HG03442 (cell line): ENCODE results near the gene JAZF1.
"Not testable (repeated sequence)": the region's sequence is repeated elsewhere in the genome, so short reads cannot be mapped to it uniquely, and the experiment has no call there.

ENCODE experiments used
- ATAC-seq: cut with Tn5 transposase; IDR thresholded peaks from one replicate; pipeline ENCODE4 v1.9.1; 2021; ENCODE audit warnings: mild to moderate bottlenecking, moderate library complexity; ENCODE audit not compliant: unreplicated experiment

JAZF1 gene

DNA sequence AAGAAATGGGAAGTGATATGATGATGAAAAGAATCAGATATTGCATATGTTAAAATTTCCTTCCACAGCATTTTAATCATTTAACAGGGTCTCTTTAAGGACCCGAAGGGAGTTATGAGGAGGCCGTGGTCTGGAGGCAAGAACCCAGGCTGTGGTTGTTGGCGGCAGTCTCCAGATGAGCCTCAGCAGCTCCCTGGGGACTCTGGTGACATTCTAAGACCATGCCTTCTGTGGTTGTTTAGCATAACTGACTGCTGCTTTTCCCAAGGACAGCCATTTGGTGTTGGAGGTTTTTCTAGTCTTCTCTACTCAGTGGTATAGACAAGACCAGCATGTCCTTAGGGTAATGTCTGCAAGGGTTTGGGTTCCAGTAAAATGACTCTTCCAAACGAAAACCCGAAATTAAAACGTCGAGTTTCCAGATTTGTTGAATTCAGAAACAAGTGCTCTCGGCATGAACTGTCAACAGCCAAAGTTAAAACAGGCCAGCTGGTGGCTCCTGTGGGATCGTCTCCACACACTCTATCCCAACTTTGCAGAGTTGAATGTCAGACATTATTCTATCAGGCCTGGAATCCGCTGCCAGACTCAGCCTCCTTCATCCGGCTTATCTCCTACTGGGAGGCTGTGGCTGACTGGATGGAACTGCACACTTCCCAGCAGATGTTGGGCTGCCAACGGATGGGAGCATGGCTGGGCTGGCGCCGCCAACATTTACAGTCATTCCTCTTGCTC, 257.5 kb downstream of the JAZF1 start:
- ATAC-seq, result peak; percentile 69

DNA sequence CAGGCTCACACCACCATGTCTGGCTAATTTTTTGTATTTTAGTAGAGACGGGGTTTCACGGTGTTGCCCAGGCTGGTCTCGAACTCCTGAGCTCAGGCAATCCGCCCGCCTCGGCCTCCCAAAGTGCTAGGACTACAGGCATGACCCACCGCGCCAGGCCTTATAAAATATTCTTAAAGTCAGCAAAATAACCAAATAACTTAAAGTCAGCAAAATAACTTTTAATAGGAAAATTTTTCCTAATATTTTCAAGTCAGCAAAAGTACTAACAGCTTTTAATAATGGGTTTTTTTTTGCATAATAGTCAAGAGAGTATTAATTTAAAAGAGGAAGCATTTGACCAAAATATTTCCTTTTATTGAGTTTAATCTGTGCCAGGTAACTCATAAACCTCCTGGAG, 258.2 kb downstream of the JAZF1 start:
- ATAC-seq, result not testable (repeated sequence)

DNA sequence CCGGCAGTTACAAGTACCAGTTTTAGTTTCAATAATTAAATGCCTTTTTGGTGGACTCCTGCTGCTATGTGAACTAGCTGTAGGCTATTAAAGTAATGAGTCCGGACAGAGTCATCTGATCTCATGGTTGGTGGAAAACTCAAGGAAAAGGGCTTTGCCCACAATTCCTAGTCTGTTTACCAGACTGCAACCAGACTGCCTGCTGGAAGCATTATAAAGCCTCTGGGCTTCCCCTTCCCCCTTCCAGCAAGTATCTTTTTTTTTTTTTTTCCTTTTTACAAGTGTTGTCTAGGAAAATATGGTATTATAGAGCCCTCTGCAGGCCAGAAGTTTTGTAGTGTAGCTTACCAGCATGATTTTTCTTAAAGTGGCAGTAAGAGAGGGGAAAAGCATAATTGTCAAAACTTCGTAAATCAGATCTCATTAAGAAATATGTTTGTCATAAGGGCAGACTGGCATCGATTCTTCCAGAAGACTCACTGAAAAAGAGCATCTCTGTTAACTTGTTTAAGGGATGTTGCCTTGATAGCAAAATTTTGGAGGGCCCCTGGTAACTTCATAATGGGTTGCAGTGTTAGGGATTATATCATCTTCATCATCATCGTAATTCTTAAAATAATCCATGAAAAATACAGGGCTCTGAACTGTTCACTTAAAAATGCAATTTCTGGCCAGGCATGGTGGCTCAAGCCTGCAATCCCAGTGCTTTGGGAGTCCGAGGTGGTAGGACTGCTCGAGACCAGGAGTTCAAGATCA, 259.3 kb downstream of the JAZF1 start:
- no peak for ATAC-seq

DNA sequence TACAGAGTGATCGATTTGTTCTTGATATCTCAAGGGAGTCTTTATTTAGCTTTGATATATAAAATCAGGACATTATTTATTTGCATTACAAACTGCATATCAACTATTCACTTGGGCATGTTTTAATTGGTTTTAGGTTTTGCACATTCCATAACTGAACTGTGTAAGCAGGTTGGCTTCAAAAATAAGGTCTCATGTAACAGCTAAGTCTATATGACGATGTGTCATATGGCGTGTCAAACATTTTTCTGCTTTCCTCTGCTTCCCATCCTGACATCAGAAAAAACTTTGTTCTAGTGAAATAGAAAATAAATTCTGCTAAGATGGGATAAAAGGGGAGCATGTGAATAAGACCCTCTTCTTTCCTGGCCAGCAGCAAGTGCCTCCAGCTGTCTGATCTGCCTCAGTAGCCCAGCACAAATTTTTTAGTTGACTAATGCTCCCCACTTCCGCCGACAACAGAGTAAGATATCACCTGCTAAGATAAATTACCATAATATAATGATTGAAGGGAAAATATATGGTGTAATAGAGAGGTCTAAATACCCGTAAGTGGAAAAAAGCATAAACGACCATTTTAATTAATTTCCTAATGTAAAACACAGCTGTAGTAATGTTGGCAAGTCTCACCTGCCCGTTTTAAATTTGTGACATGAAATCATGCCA, 260.2 kb downstream of the JAZF1 start:
- no peak for ATAC-seq

DNA sequence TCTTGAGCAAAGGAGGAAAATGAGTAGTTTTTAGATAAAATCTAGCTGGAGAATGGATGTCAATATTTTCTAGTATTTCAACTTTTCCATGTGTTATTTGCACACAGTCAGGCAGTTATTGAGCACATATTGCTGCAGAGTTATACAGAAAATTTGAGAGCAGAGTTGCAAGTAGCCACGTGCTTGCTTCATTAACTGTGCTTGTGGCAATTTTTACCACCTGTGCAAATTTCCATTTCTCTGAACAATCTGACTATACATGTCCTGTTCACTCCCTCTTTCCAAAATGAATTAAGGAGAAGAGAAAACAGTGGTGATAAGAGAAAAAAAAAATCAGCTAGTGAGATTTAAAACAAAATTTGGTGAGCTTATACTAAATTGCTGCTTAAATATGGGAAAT, 262.1 kb downstream of the JAZF1 start:
- ATAC-seq, result no peak

DNA sequence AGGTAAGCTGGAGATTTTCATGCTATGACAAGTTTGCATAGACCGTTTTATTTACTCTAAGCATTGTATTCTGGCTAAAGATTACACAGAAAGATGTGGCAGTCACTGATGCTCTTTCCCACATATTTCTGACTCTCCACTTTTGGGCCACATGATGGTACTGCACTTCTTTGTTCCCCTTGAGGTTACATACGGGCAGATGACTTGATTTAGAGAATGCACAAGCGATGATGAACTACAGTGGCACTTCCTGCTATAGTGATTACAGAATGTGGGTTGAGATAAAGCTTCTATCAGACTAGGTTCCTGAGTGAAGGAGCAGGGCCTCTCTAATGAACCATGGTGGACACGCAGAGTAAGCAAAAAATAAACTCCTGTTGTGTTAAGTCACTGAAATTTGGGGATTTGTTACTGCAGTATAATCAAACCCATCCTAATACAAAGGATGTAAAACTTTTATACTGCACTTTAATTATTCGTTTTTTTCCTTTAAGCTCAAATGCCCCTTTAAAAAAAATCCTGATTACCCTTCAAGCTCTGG, 262.8 kb downstream of the JAZF1 start:
- ATAC-seq, result no peak

DNA sequence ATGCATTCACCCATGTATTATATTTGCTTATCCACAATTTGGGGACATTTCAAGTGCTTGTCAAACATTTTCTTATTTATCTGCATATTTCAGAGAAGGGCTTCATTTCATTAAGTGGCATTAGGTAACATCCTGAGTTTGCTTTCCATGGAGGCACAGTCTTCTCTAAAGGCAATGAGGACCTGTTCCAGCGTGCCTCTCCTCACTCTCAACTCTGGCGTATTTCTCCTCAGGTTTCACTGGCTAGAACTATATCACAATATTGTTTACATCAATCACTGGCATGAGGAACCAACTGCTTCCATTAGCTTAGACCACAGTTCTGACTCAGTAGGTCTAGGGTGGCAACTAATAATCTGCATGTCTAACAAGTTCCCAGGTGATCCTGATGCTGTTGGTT, 263.5 kb downstream of the JAZF1 start:
- ATAC-seq, result no peak

DNA sequence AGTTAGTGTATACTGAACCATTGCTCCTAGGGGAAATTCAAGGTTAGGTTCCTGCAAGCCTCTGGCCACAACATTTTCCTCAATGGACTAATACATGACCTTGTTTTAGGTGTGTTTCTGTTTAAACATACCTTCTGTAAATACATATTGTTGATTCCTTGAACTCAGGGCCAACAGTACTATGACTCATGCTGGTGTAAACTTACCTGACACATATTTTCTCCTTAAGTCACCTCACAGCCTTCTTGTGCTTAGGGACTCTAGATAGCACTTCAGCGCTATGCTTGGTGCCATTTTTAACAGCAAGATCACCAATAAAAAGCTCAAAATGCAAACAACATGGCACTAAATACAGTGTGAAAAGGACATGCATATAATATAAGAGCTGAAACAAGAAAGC, 264.2 kb downstream of the JAZF1 start:
- ATAC-seq, result no peak

DNA sequence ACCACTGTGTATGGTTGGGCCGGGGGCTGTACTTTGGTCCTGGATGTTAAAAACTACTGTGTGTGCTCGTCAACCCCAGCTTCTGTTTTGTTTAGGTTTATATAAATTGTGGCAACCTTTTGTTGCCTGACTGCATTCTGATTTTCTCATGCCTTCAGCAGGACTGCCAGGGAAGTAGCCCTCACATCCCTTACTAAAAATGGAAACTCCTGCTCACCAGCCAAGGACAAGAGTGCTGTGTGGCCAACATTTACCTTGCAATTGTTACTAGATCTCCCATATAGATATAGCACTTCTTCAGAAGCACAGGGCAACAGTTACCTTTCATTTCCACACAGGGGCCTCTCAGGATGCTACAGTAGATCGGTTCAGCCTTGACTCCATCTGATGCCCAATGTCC, 266.2 kb downstream of the JAZF1 start:
- ATAC-seq, result no peak

DNA sequence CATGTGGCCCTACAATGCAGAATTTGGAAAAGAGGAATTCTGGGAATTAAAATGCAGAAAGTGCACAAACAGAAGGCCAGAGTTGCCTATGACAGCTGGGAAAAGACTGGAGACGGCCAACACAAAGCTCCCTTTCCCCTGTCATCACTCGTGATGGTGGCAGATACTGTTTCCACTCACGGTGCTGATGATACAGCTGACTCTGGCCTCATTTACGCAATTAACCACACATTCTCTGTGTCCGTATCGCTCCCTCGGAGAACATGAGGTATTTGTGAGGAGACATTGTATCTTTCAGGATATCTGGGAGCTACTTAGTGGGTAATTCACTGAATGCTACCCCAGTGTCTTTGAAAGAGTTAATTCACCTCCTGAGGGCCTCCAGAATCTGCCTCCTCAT, 267.8 kb downstream of the JAZF1 start:
- ATAC-seq, result no peak

DNA sequence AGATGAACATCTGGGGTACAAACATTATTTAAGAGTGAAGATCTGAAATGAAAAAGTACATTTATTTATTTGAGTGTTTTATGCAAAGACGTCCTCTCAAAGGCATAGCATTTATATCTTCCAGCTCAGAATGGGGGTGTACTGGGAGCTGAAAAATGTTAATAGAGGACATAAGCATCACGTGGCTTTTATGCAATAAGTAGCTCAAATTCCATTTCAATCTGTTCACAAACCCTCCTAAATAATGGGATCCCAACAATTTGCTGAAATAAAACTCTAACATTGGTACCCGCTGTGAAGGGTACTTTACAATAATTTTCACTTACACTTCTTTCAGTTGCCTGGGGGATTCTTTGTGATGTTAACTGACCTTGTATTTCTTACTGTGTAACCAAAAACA, 268.7 kb downstream of the JAZF1 start:
- ATAC-seq, result no peak

DNA sequence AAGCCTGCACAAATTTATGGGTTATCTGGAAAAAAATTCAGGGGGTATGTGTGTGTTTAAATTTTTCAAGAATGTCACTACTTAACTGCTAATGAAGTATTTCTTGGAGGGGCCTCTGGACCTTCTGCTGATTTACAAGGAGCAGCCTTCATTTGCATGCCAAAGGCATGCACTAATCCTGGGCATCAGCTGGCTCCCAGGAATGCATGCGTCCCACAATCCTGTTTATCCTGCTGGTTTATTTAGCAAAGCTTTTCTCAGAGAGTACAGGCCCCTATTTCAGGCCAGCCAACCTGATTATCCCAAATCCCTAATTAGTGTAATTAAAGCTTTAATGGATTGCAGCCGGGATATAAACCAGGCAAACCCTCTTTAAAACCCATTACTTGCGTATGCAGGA, 270.3 kb downstream of the JAZF1 start:
- no peak for ATAC-seq

DNA sequence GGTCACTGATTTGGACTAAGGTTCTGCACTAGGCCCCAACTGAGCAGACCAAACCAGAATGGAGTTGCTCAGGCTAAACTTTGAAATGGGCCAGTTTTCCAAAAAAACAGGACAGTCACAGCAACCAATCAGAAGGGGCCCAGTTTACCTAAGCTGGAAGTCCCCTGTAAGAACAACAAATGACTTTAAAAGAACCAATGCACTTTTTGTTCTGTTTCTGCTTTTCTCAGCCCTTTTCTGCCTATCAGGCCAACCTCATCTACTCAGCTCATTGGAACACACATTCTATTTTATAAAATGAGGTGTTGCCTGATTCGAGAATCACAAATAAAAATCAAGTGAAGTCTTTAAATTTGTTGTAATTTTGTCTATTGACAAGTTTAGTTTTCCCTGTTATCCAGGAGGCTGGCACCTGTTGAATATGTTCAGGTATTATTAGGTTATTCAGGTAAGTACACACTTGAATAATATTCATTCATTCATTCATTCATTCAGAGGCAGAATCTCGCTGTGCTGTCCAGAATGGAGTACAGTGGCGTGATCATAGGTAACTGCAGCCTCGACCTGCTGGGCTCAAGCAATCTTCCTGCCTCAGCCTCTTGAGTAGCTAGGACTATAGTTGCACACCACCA, 271.9 kb downstream of the JAZF1 start:
- ATAC-seq, result no peak

DNA sequence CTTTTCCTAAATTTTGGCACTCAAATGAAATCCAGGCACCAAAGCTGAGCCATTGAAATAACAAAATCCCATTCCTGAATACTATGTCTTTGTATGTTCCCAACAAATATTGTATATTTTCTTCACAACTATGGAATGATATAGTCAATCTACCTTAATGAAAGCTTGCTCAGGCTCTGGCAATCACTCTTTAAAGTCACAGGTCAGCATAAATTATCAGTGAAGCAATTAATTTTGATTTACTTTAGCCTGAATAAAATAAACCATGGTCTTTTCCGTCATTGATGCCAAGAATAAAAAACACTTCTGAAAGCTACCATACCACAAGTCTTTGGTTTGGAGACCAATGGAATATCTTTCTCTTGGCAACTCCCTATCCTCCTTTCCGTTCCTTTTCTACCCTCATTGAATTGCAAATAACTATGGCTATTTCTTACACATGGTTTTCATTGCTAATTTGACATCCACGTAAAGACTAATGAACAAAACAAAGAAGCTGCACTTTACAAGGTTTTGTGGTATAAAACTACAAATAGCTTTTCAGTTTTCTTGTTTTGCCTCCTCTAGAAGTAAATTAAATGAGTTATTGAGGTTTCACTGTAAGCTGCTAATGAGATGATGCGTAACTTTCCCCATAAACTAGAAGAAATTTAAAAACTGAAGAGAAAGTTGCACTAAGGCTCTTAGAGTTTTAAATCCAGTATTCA, 274.1 kb downstream of the JAZF1 start:
- no peak for ATAC-seq

DNA sequence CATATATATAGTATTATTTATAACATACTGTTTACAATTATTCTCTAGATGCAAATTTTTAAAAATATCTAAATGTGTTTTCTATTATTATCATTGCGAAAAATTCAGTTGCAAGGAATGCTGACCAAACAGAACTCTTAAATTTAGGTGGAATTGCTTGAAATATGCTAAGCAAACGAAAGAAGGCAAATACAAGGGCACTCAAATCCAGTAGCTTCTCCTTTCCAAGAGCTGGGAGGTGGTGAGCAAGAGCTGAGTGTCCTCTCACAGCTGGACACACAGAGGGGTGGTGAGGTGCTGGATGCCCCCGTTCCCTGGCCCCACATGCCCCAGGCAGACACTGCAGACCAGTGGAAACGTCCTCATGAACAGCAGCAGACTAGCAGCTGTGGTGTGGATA, 274.6 kb downstream of the JAZF1 start:
- ATAC-seq, result no peak

DNA sequence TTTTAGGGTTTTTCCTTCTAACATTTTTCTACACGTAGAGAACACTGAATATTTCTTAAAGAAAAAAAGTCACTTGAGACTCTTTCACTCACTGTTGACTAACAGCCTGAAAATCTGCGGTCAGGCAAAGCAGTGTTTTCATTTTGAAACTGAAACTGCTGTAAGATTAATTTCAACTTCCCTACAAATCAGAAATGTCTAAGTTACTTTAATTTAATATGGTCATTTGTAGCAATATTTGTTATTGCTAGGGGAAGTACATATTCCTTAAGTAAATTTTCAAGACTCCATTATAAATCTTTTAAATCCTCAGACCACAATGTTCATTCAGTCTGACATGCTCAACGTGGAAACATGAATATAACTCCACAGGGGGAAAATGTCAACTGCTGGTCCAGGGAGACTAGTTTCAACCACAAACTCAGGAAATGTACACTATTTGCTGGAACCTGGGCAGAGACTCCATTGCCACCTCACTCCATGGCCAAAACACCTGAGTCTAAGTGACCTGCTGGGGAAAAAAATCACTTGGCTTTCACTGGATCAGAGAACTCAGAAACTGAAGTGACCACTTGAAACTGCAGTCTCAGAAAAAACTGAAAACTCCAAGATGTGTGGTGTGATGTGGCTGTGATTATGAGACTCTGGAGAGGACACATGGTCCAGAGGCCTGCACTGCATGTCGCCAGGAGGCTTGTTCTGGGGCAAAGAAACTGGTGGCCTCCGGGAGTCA, 279.4 kb downstream of the JAZF1 start:
- peak; percentile 78 for ATAC-seq

DNA sequence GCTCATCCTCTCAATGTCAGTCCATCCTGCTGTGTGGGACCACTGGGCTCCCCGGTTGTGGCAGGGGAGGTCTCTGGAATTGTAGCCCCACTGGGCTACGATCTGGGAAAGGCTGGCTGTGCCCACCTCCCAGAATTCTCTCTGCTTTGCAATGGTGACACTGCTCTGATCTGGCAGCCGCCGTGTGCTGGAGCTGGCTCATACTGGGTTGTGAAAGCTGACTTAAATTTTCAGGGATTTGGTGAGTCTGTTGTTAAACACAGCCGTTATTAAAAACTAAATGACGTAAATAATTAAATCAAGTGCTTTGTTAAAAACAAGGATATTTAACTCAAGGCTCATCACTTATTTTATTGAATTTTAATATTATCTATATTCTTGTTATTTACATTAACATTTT, 280.6 kb downstream of the JAZF1 start:
- ATAC-seq, result no peak

DNA sequence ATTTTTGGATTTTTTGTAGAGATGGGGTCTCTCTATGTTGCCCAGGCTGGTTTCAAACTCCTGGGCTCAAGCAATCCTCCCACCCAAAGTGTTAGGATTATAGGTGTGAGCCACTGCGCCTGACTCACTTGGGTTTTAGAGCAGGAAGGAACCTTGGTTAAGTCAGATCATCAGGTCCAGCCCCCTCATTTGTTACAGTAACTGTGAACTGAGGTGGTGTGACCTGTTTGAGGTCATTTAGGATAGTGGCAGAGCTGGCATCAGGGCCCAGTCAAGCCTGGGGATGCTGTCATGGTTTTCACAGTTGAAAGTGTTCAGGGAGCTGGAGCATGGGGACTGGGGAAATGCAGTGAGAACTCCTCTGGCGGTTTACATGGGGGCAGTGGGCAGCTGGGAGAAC, 281.0 kb downstream of the JAZF1 start:
- ATAC-seq, result no peak

DNA sequence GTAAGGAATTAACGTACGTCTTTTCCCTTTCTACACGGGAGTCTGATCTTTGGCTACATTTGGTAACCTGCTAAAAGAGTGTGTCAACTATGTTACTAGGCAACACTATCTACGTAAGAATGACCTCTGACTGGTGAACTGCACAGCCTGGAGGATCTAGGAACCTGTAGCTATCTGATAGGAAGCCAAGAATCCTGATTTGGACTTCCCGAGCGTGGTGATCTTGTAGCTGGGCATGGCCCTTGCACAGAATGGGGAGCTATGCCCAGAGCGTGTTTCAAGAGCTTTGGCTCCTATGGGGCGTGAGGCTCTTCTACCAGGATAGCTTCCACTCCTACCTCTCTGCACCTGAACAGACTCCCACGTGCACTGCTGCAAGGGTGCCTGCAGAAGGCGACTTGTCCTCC, 283.2 kb downstream of the JAZF1 start:
- no peak for ATAC-seq

DNA sequence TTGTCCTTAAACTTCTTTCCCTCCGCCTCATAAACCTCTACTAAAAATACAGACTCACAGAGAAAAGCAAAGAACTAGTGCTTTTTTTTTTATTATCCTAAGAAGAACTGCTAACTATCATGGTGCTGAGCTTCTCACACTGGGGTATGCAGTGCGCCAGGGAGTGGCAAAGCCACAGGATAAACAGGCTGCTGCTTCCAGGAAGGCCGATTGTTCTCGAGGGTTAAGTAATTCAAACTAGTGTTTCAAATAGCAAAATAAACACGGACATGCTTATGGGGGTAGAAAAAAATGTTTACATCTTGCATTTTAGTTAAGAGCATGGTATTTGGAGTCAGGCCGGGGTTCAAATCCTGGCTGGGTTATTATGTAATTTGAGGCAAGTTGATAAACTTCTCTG, 283.6 kb downstream of the JAZF1 start:
- ATAC-seq, result no peak
